Lower lobe of right lung (tissue), 2 donors: Measurements from ENCODE around the gene GALNT9. TPM values are rescaled to one million over a fixed set of nuclear protein-coding genes. Genes with fewer than 3 reads are reported as not detected.

Experiments used
- ATAC-seq, 2 donors: fragments of 200-7000 bp; cut with Tn5 transposase; one replicate each; pipeline ENCODE4 v1.9.1; 2020 to 2022; ENCODE audit warnings: mild to moderate bottlenecking in 2 of 2, moderate library complexity in 2 of 2
- DNase-seq: peaks from one replicate; pipeline ENCODE4 v3.0.0-alpha.2; 2020
- H3K27ac ChIP-seq: fragments of 200-600 bp; one replicate; pipeline ENCODE4 v1.8.0; 2022
- H3K27me3 ChIP-seq: fragments of 200-600 bp; one replicate; pipeline ENCODE4 v1.8.0; 2022; ENCODE audit warnings: low read depth
- H3K36me3 ChIP-seq: fragments of 200-600 bp; one replicate; pipeline ENCODE4 v1.8.0; 2022; ENCODE audit warnings: mild to moderate bottlenecking
- H3K4me1 ChIP-seq: fragments of 200-600 bp; one replicate; pipeline ENCODE4 v1.8.0; 2022
- H3K4me3 ChIP-seq: fragments of 200-600 bp; one replicate; pipeline ENCODE4 v1.8.0; 2022; ENCODE audit warnings: mild to moderate bottlenecking
- H3K9me3 ChIP-seq: fragments of 200-600 bp; one replicate; pipeline ENCODE4 v1.8.0; 2022
- intact Hi-C: fragments of 100-400 bp; cut with DNase I; formaldehyde crosslinking; loops from one replicate; pipeline ENCODE4 v1.11.0; 2022
- total RNA-seq: library from RNA; stranded (reverse); fragmentation: NEBNext Ultra II Directional; extraction: Animal tissue kit (Norgen Biotek cat#: 25700); gene quantifications from one replicate; pipeline ENCODE4 v1.2.1, GENCODE V29; 2021
- TF ChIP-seq, protein P1 (sequence below): fragments of 200-600 bp; IDR thresholded peaks from one replicate; pipeline ENCODE4 v1.8.0; 2022; ENCODE audit warnings: antibody characterized with exemption, mild to moderate bottlenecking
- donor health status: DM: no; HTN: yes; CAD: no; lungs with severe emphysema.

The GALNT9 gene
- total RNA-seq, 1 donor from 2014 or later, result not detected

DNA sequence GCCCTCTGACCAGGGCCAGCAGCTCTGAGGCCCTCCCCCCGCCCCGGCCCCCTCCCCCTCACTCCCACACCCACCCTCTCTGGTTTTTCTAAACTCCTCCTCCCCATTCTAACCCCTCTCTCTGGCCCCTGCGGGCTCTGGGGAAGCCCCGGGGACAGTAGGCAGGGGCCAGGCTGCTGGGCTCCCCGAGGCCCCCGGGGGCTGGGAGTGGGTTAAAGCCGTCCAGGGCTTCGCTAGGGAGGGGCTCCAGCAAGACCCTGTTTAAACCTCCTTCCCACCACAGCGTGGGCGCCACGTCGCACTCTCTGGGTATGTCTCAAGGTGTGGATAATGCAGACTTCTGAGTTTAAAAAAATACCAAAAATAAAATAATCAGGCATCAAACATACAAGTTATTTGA, 51.4 kb downstream of the GALNT9 start:
- ATAC-seq, result no peak
- H3K36me3 ChIP-seq, result no peaks in the 10 kb centered on the region
- H3K27ac ChIP-seq, result no peak overlapping the region
- TF ChIP-seq, protein P1, sequence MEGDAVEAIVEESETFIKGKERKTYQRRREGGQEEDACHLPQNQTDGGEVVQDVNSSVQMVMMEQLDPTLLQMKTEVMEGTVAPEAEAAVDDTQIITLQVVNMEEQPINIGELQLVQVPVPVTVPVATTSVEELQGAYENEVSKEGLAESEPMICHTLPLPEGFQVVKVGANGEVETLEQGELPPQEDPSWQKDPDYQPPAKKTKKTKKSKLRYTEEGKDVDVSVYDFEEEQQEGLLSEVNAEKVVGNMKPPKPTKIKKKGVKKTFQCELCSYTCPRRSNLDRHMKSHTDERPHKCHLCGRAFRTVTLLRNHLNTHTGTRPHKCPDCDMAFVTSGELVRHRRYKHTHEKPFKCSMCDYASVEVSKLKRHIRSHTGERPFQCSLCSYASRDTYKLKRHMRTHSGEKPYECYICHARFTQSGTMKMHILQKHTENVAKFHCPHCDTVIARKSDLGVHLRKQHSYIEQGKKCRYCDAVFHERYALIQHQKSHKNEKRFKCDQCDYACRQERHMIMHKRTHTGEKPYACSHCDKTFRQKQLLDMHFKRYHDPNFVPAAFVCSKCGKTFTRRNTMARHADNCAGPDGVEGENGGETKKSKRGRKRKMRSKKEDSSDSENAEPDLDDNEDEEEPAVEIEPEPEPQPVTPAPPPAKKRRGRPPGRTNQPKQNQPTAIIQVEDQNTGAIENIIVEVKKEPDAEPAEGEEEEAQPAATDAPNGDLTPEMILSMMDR, result no peak
- H3K4me3 ChIP-seq, result no peak overlapping the region
- peak; percentile 28 for DNase-seq
- H3K9me3 ChIP-seq, result no peaks in the 10 kb centered on the region
- intact Hi-C loops, result no loop called here
- peaks cover 74% of the 10 kb centered on the region for H3K27me3 ChIP-seq
- no peaks in the 10 kb centered on the region for H3K4me1 ChIP-seq

DNA sequence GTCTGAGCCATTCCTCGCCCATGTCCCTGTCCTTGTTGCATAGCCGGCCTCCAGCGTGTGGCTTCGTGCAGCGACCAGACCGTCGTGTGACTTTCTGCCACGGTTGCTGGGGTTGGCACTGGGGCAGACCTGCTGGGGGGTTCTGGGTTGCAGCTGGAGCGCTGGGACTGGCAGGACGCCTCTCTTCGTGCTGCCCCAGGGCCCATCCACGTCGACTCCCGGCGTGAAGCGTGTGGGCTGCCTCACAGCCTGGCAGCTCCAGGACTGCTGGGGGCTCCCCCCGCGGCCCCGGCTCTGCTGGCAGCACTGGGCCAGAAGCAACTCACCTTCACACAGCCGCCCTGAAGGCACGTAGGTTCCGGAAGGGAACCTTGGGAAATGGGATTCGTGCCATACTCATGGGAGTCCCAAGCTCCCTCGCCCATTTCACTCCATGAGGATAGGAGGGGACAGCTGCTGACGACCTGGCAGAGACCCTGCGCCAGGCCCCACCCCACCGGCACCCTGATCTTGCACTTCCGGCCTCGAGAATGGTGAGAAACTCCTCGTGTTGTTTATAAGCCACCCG, 51.9 kb downstream of the GALNT9 start:
- no peaks in the 10 kb centered on the region for H3K36me3 ChIP-seq
- no peaks in the 10 kb centered on the region for H3K4me1 ChIP-seq
- no peak overlapping the region for H3K4me3 ChIP-seq
- no peaks in the 10 kb centered on the region for H3K9me3 ChIP-seq
- intact Hi-C loops, result no loop called here
- H3K27me3 ChIP-seq, result peaks cover 69% of the 10 kb centered on the region
- ATAC-seq (no peak), DNase-seq (peak; percentile 34)
- TF ChIP-seq, protein P1, result no peak
- no peak overlapping the region for H3K27ac ChIP-seq

DNA sequence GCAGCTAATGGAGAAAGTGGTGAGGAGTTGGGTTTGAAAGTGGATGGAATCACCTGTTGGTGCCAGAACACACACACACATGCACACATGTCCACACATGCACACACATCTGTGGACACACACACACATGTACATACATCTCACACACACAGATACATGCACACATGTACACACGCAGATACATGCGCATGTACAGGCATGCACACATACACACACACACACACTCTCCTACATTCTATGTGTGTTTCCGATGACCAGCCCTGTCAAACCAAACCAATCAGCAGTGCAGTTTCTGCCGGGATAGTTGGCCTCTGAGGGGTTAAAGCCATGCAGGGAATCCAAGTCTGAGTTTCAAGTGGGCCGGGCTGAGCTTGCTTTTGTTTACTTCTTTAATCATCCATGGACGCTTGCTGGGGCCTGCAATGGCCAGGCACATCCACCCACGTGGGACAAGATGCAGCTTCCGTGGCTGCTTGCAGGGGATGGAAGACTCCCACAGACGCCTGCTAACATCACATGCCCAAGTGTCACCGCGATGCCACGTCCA, 52.5 kb downstream of the GALNT9 start:
- TF ChIP-seq, protein P1, result no peak
- Histone ChIP-seq H3K27me3 (peaks cover 71% of the 10 kb centered on the region), H3K9me3 (no peaks in the 10 kb centered on the region), H3K4me1 (no peaks in the 10 kb centered on the region), H3K27ac (no peak overlapping the region), H3K36me3 (no peaks in the 10 kb centered on the region), H3K4me3 (no peak overlapping the region)
- intact Hi-C loops, result no loop called here
- no peak for DNase-seq
- ATAC-seq, result no peak

DNA sequence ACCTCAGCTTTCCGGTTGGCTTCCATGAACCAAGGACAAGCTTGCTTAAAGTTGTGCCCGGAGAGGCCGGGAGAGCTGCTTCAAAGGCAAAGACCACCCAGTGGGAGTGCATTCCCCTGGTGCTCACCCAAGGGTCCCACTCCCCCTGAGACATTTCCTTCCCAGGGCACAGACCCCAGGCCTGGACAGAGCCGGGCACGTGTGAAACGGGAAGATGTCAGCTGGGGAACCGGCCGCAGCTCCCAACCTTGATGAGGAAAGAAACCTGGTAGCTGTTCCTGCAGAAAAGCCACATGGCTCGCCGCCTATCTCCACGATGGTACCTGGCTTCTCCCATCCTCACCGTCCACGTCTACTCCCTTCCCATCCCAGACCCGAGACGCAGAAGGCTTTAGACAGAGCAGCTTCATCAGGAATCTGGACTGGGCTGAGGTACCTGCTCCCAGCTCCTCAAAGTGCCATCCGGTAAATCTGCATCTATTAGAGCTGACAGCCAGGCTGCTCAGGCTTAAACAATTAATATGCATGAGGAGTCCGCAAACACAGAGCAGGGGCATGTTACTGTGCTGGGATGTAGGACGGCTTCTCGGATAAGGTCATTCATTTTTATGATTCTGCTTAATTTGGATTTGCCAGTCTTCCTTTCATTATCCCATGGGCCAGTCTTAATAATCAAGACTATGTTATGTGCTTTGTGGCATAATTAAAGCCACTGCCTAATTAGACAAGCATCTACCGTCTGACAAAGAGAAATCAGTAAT, 53.1 kb downstream of the GALNT9 start:
- H3K27me3 ChIP-seq, result peaks cover 72% of the 10 kb centered on the region
- no peak overlapping the region for H3K4me3 ChIP-seq
- intact Hi-C loops, result no loop called here
- ATAC-seq (no peak), DNase-seq (peak; percentile 34)
- TF ChIP-seq, protein P1, result no peak
- no peaks in the 10 kb centered on the region for H3K36me3 ChIP-seq
- H3K9me3 ChIP-seq, result no peaks in the 10 kb centered on the region
- no peaks in the 10 kb centered on the region for H3K4me1 ChIP-seq
- no peak overlapping the region for H3K27ac ChIP-seq

DNA sequence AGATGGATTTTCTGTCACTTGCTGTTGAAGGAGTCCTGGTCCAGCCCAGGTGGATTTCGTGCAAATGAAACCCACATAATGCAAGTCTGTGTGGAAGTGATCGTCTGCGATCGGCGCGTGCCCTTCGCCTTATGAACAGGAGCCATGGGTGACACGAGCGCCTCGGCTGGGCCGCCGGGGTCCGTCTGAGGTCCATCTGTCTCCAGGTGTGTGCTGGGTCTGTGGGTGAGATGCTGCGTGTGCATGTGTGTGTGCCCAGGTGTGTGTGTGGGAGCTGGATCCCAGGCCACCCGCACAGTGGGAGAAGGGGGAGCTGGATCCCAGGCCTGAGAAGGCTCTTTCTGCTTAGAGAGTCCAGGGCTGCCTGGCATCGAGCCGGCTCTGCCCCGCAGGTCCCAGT, 53.8 kb downstream of the GALNT9 start:
- Histone ChIP-seq H3K4me3 (no peak overlapping the region), H3K9me3 (no peaks in the 10 kb centered on the region), H3K27ac (no peak overlapping the region), H3K4me1 (no peaks in the 10 kb centered on the region), H3K27me3 (peaks cover 66% of the 10 kb centered on the region), H3K36me3 (no peaks in the 10 kb centered on the region)
- no peak for ATAC-seq
- intact Hi-C loops, result no loop called here
- TF ChIP-seq, protein P1, result no peak
- DNase-seq, result peak; percentile 40
